CD4-positive, alpha-beta memory T cell (primary cell): ENCODE results near the gene FAM241A. TPM values are rescaled to one million over a fixed set of nuclear protein-coding genes. Genes with fewer than 3 reads are reported as not detected.

ENCODE experiments used
- CTCF ChIA-PET: fragments of 350-600 bp; sonication (Branson Sonifier 250); formaldehyde crosslinking; loops from one replicate; lab custom pipeline; 2021; ENCODE audit warnings: inconsistent platforms; ENCODE audit not compliant: partially characterized antibody; lab: Charles Lee
- POLR2A ChIA-PET: fragments of 350-600 bp; sonication (Branson Sonifier 250); formaldehyde crosslinking; loops from one replicate; lab custom pipeline; 2021; ENCODE audit not compliant: partially characterized antibody; lab: Charles Lee
- DNase-seq, 5 donors: peaks; one replicate each; pipeline versions ENCODE4 v3.0.0 to v3.0.0-alpha.2; 2020 to 2022; ENCODE audit warnings: mixed read lengths in 1 of 5
- H3K27ac ChIP-seq: one replicate; pipeline ENCODE4 v1.7.0; 2013; ENCODE audit warnings: low read depth, low read length
- H3K27me3 ChIP-seq: 2 replicates; pipeline ENCODE4 v1.7.0; 2013; ENCODE audit warnings: mild to moderate bottlenecking, low read length, moderate library complexity; ENCODE audit not compliant: insufficient read depth
- H3K36me3 ChIP-seq: 2 replicates; pipeline ENCODE4 v1.7.0; 2013; ENCODE audit warnings: mild to moderate bottlenecking, low read length, moderate library complexity; ENCODE audit not compliant: insufficient read depth
- H3K4me1 ChIP-seq: 2 replicates; pipeline ENCODE4 v1.7.0; 2013; ENCODE audit warnings: mild to moderate bottlenecking, low read length, moderate library complexity; ENCODE audit not compliant: insufficient read depth
- H3K4me3 ChIP-seq, 2 donors: one replicate each; pipeline ENCODE4 v1.7.0; 2013; ENCODE audit warnings: low read length in 2 of 2, mild to moderate bottlenecking in 1 of 2
- H3K9me3 ChIP-seq, 2 donors: one replicate each; pipeline ENCODE4 v1.7.0; 2013; ENCODE audit warnings: low read length in 2 of 2, control low read depth in 1 of 2; ENCODE audit not compliant: control insufficient read depth in 1 of 2
- H3K27ac Mint-ChIP-seq, 7 donors: one replicate each; pipeline ENCODE4 v1.8.0; 2020 to 2021; ENCODE audit warnings: mixed read lengths in 7 of 7, mild to moderate bottlenecking in 6 of 7, inconsistent platforms in 3 of 7, moderate library complexity in 3 of 7
- H3K27me3 Mint-ChIP-seq, 2 donors: one replicate each; pipeline ENCODE4 v1.8.0; 2020 to 2021; ENCODE audit warnings: mixed read lengths in 2 of 2
- H3K36me3 Mint-ChIP-seq, 2 donors: one replicate each; pipeline ENCODE4 v1.8.0; 2020 to 2021; ENCODE audit warnings: mixed read lengths in 2 of 2, inconsistent platforms in 1 of 2, mild to moderate bottlenecking in 1 of 2
- H3K4me1 Mint-ChIP-seq, 4 donors: one replicate each; pipeline ENCODE4 v1.8.0; 2020 to 2021; ENCODE audit warnings: mixed read lengths in 4 of 4, mild to moderate bottlenecking in 1 of 4
- H3K4me3 Mint-ChIP-seq, 8 donors: one replicate each; pipeline ENCODE4 v1.8.0; 2020 to 2021; ENCODE audit warnings: mixed read lengths in 8 of 8, mild to moderate bottlenecking in 7 of 8, moderate library complexity in 6 of 8, inconsistent platforms in 3 of 8
- H3K9me3 Mint-ChIP-seq, 8 donors: one replicate each; pipeline ENCODE4 v1.8.0; 2020 to 2021; ENCODE audit warnings: mixed read lengths in 8 of 8, mild to moderate bottlenecking in 5 of 8, inconsistent platforms in 3 of 8, moderate library complexity in 1 of 8
- intact Hi-C: fragments of 100-400 bp; cut with micrococcal nuclease; formaldehyde crosslinking; loops from one replicate; pipeline ENCODE4 v1.15.1; 2023
- polyA plus RNA-seq, 2 donors: library from polyadenylated mRNA; unstranded; fragments of 300-500 nt; fragmentation: Illumina TruSeq; gene quantifications; one replicate each; pipeline ENCODE4 v1.2.3, GENCODE V29; 2021
- total RNA-seq, 2 experiments: library from RNA; stranded (reverse); gene quantifications; one replicate each; pipeline ENCODE4 v1.2.3, GENCODE V29; 2021

The FAM241A gene
- total and polyA plus RNA-seq, 4 experiments from 2014 or later = 2.7 to 4.7 (median 3.4) TPM

DNA sequence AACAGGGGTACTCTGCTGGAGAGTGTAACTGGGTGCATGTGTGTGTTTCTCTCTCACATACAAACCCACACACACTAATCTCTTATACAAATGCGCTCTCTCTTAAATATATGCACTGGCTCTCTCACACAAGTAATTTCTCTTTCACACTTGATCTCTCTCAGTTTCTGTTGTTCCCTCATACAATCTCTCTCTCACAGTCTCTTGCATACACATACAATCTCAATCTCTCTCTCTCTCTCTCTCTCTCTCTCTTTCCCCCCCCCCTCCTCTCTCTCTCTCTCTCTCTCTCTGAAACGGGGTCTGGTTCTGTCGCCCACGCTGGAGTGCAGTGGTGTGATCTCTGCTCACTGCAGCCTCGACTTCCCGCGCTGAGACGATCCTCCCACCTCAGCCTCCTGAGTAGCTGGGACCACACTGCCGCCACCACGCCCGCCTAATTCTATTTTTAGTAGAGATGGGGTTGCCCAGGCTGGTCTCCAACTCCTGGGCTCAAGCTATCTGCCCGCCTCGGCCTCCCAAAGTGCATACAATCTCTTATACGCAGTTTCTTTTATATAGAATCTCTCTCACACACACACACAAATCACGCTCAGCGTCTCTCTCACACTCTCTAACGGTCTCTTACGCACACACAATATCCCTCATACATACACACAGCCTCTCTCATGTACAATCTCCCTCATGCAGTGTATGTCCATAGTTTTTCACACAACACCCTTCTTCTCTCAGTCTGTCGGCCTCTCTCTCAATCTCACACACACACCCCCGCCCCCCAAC lies 518 bp upstream of the FAM241A start:
- H3K9me3 Mint-ChIP-seq = no peaks in the 10 kb centered on the region
- H3K36me3 ChIP-seq = no peaks in the 10 kb centered on the region
- peak overlapping the region; percentile 64 to 90 (median 85) for H3K27ac Mint-ChIP-seq
- H3K36me3 Mint-ChIP-seq = peaks cover 0 to 3% of the 10 kb centered on the region in 2 donors
- H3K9me3 ChIP-seq = no peaks in the 10 kb centered on the region
- intact Hi-C loops = loop anchor here (1.0 to 10.0 kb wide), 9 partner anchors 38 to 1620 kb away; partner anchors contain the start of genes AP1AR, CAMK2D, LARP7 and TIFA
- ChIA-PET CTCF (no interaction called here), POLR2A (interaction anchor here (0.9 to 3.3 kb wide), 3 partner anchors 12 to 492 kb away, joined by 3 to 20 read pairs (median 7); partner anchors contain the start of genes LARP7, TIFA and ZGRF1)
- H3K27me3 ChIP-seq = no peaks in the 10 kb centered on the region
- peak overlapping the region; percentile 71 to 82 (median 80) for H3K4me3 Mint-ChIP-seq
- no peaks in the 10 kb centered on the region for H3K27me3 Mint-ChIP-seq
- peak in 2 of 5 donors; percentile 5 to 56 for DNase-seq
- H3K4me1 ChIP-seq = peaks cover 28% of the 10 kb centered on the region
- H3K4me3 ChIP-seq = peak overlapping the region in 1 of 2 donors; percentile 82
- H3K27ac ChIP-seq = peak overlapping the region; percentile 82
- H3K4me1 Mint-ChIP-seq = peaks cover 22 to 34% (median 26%) of the 10 kb centered on the region in 4 donors

- Histone ChIP-seq H3K9me3 (no peaks in the 10 kb centered on the region), H3K36me3 (no peaks in the 10 kb centered on the region), H3K4me3 (peak overlapping the region; percentile 82 to 88), H3K27ac (peak overlapping the region; percentile 82), H3K27me3 (no peaks in the 10 kb centered on the region), H3K4me1 (peaks cover 35% of the 10 kb centered on the region)
- Mint-ChIP-seq H3K4me1 (peaks cover 22 to 35% (median 27%) of the 10 kb centered on the region in 4 donors), H3K27ac (peak overlapping the region; percentile 85 to 99 (median 96)), H3K27me3 (no peaks in the 10 kb centered on the region), H3K9me3 (no peaks in the 10 kb centered on the region), H3K4me3 (peak overlapping the region; percentile 87 to 99 (median 94)), H3K36me3 (peaks cover 0 to 3% of the 10 kb centered on the region in 2 donors)
- ChIA-PET CTCF (interaction anchor here (1.2 to 1.7 kb wide), 2 partner anchors 11 to 377 kb away, joined by 3 to 5 read pairs; no protein-coding TSS in a partner anchor), POLR2A (interaction anchor here (0.9 to 3.3 kb wide), 5 partner anchors 10 to 491 kb away, joined by 3 to 20 read pairs (median 7); partner anchors contain the start of genes AP1AR, LARP7, TIFA and ZGRF1)
- peak; percentile 61 to 86 (median 66) for DNase-seq
- intact Hi-C loops = loop anchor here (1.0 to 10.0 kb wide), 10 partner anchors 21 to 1619 kb away; partner anchors contain the start of genes AP1AR, CAMK2D, LARP7 and TIFA
These were observed 692 bp downstream of the FAM241A start for GRCh38 chr4:112145790-112146501.

DNA sequence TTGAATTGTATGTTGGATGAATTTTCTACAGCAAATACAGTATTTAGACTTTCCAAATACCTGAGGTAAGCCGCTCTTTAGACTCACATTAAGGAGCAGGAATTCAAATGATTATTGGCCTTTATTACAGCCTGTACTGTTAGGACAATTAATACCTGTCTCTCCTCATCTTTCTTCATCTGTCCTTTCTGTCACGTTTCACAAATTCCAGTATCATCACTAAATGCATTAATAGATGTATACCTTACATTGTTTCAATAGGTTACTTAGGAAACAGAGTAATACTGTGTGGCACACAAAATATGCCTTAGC lies 1.2 kb downstream of the FAM241A start:
- CTCF ChIA-PET = interaction anchor here (1.2 to 1.7 kb wide), 2 partner anchors 10 to 376 kb away, joined by 3 to 5 read pairs; no protein-coding TSS in a partner anchor
- peak overlapping the region; percentile 2 to 99 (median 96) for H3K27ac Mint-ChIP-seq
- peaks cover 0 to 3% of the 10 kb centered on the region in 2 donors for H3K36me3 Mint-ChIP-seq
- no peaks in the 10 kb centered on the region for H3K27me3 ChIP-seq
- peak overlapping the region; percentile 82 to 88 for H3K4me3 ChIP-seq
- H3K9me3 Mint-ChIP-seq = no peaks in the 10 kb centered on the region
- no peaks in the 10 kb centered on the region for H3K27me3 Mint-ChIP-seq
- peak in 1 of 5 donors; percentile 8 for DNase-seq
- peaks cover 36% of the 10 kb centered on the region for H3K4me1 ChIP-seq
- peak overlapping the region; percentile 87 to 99 (median 94) for H3K4me3 Mint-ChIP-seq
- peak overlapping the region; percentile 82 for H3K27ac ChIP-seq
- intact Hi-C loops = loop anchor here (2.0 to 10.0 kb wide), 6 partner anchors 20 to 1618 kb away; partner anchors contain the start of gene CAMK2D
- H3K4me1 Mint-ChIP-seq = peaks cover 26 to 39% (median 31%) of the 10 kb centered on the region in 4 donors
- H3K36me3 ChIP-seq = no peaks in the 10 kb centered on the region
- no peaks in the 10 kb centered on the region for H3K9me3 ChIP-seq
- POLR2A ChIA-PET = interaction anchor here (1.5 to 3.3 kb wide), 4 partner anchors 10 to 140 kb away, joined by 7 to 20 read pairs (median 9); partner anchors contain the start of genes AP1AR and TIFA

- H3K36me3 Mint-ChIP-seq = peaks cover 0 to 3% of the 10 kb centered on the region in 2 donors
- H3K9me3 ChIP-seq = no peaks in the 10 kb centered on the region
- intact Hi-C loops = loop anchor here (2.0 to 10.0 kb wide), 6 partner anchors 19 to 1617 kb away; partner anchors contain the start of gene CAMK2D
- H3K27me3 Mint-ChIP-seq = no peaks in the 10 kb centered on the region
- peaks cover 36% of the 10 kb centered on the region for H3K4me1 ChIP-seq
- H3K36me3 ChIP-seq = no peaks in the 10 kb centered on the region
- DNase-seq = no peak
- POLR2A ChIA-PET = interaction anchor here (3.3 kb wide), 1 partner anchor 138 kb away, joined by 20 read pairs; the partner anchor contains the start of gene TIFA
- H3K9me3 Mint-ChIP-seq = no peaks in the 10 kb centered on the region
- H3K27ac ChIP-seq = no peak overlapping the region
- no peak overlapping the region for H3K4me3 ChIP-seq
- peaks cover 33 to 49% (median 38%) of the 10 kb centered on the region in 4 donors for H3K4me1 Mint-ChIP-seq
- CTCF ChIA-PET = interaction anchor here (1.1 to 1.7 kb wide), 3 partner anchors 8 to 375 kb away, joined by 4 to 5 read pairs (median 5); no protein-coding TSS in a partner anchor
- H3K27me3 ChIP-seq = no peaks in the 10 kb centered on the region
- H3K4me3 Mint-ChIP-seq = peak overlapping the region in 2 of 8 donors; percentile 41 to 99
- no peak overlapping the region for H3K27ac Mint-ChIP-seq
These were observed 2.4 kb downstream of the FAM241A start for GRCh38 chr4:112147697-112148096.

GRCh38 chr4:112150920-112151319 lies 5.7 kb downstream of the FAM241A start:
- Histone ChIP-seq H3K27me3 (no peaks in the 10 kb centered on the region), H3K27ac (no peak overlapping the region), H3K4me1 (peaks cover 39% of the 10 kb centered on the region), H3K9me3 (no peaks in the 10 kb centered on the region), H3K36me3 (no peaks in the 10 kb centered on the region), H3K4me3 (no peak overlapping the region)
- H3K36me3 Mint-ChIP-seq = peaks cover 0 to 2% of the 10 kb centered on the region in 2 donors
- no peaks in the 10 kb centered on the region for H3K27me3 Mint-ChIP-seq
- peaks cover 34 to 58% (median 45%) of the 10 kb centered on the region in 4 donors for H3K4me1 Mint-ChIP-seq
- no peaks in the 10 kb centered on the region for H3K9me3 Mint-ChIP-seq
- H3K4me3 Mint-ChIP-seq = peak overlapping the region in 2 of 8 donors; percentile 3 to 27
- ChIA-PET CTCF (no interaction called here), POLR2A (no interaction called here)
- peak overlapping the region in 1 of 7 donors; percentile 13 for H3K27ac Mint-ChIP-seq
- intact Hi-C loops = no loop called here
- no peak for DNase-seq

DNA sequence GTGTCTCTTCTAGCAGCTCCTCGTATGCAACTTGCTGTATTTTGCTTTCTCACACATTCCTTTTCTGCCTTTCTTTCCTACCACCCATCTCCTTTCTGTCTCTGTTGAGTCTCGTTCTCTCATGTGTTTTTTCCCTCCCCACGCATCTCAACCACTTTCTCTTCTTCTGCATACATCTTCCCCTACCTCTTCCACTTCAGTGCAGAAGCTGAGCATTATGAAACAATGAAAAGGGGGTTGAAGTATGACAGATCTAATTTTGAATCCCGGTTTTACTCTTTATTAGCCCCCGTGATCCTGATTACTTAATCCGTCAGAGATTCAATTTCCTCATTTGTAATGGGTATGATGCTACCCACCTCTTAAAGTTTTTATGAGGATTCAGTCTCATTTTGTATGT lies 7.3 kb downstream of the FAM241A start:
- CTCF ChIA-PET = no interaction called here
- H3K4me3 Mint-ChIP-seq = peak overlapping the region in 3 of 8 donors; percentile 4 to 46 (median 12)

More for the DNA sequence above, 7.3 kb downstream of the FAM241A start:
- H3K36me3 ChIP-seq = no peaks in the 10 kb centered on the region
- no peak for DNase-seq
- intact Hi-C loops = no loop called here
- no peak overlapping the region for H3K27ac ChIP-seq
- H3K9me3 ChIP-seq = no peaks in the 10 kb centered on the region
- peaks cover 27% of the 10 kb centered on the region for H3K4me1 ChIP-seq
- Mint-ChIP-seq H3K36me3 (no peaks in the 10 kb centered on the region), H3K27me3 (no peaks in the 10 kb centered on the region), H3K9me3 (no peaks in the 10 kb centered on the region), H3K4me1 (peaks cover 26 to 48% (median 37%) of the 10 kb centered on the region in 4 donors), H3K27ac (peak overlapping the region in 3 of 7 donors; percentile 5 to 79 (median 46))
- POLR2A ChIA-PET = no interaction called here
- no peak overlapping the region for H3K4me3 ChIP-seq
- no peaks in the 10 kb centered on the region for H3K27me3 ChIP-seq
